H9 (cell line): ENCODE data around the gene RPA1. TPM values are rescaled to one million over a fixed set of nuclear protein-coding genes. Genes with fewer than 3 reads are reported as not detected.

Experiments used
- DNase-seq: peaks from one replicate; pipeline ENCODE4 v3.0.0-alpha.2; 2017
- H2AFZ ChIP-seq: one replicate; pipeline ENCODE4 v1.6.1; 2013; ENCODE audit warnings: mild to moderate bottlenecking, low read length, control low read depth, moderate library complexity
- H2AK5ac ChIP-seq: 2 replicates; pipeline ENCODE4 v1.6.1; 2013; ENCODE audit warnings: low read length, control low read depth, mixed read lengths; ENCODE audit not compliant: insufficient read length
- H2BK120ac ChIP-seq: one replicate; pipeline ENCODE4 v1.6.1; 2013; ENCODE audit warnings: low read depth, mild to moderate bottlenecking, low read length, control low read depth, inconsistent platforms; ENCODE audit not compliant: poor library complexity, severe bottlenecking
- H2BK12ac ChIP-seq: 2 replicates; pipeline ENCODE4 v1.6.1; 2013; ENCODE audit warnings: low read length, control low read depth, mixed read lengths, low read depth; ENCODE audit not compliant: insufficient read length
- H2BK15ac ChIP-seq: 2 replicates; pipeline ENCODE4 v1.6.1; 2013; ENCODE audit warnings: low read depth, low read length, control low read depth
- H2BK20ac ChIP-seq: one replicate; pipeline ENCODE4 v1.6.1; 2013; ENCODE audit warnings: low read depth, mild to moderate bottlenecking, low read length, control low read depth, inconsistent platforms; ENCODE audit not compliant: poor library complexity, severe bottlenecking
- H2BK5ac ChIP-seq: 2 replicates; pipeline ENCODE4 v1.6.1; 2013; ENCODE audit warnings: low read length, control low read depth, mixed read lengths; ENCODE audit not compliant: insufficient read length
- H3K14ac ChIP-seq: 2 replicates; pipeline ENCODE4 v1.6.1; 2013; ENCODE audit warnings: low read length, control low read depth; ENCODE audit not compliant: insufficient read depth
- H3K18ac ChIP-seq: 2 replicates; pipeline ENCODE4 v1.6.1; 2013; ENCODE audit warnings: low read depth, mild to moderate bottlenecking, mixed read lengths, low read length, control low read depth; ENCODE audit not compliant: insufficient read length
- H3K23ac ChIP-seq: 2 replicates; pipeline ENCODE4 v1.6.1; 2013; ENCODE audit warnings: low read length, control low read depth, mixed read lengths, low read depth; ENCODE audit not compliant: insufficient read length
- H3K23me2 ChIP-seq: 2 replicates; pipeline ENCODE4 v1.6.1; 2013; ENCODE audit warnings: low read depth, mild to moderate bottlenecking, mixed read lengths, low read length, control low read depth; ENCODE audit not compliant: insufficient read length, poor library complexity, severe bottlenecking
- H3K27ac ChIP-seq: 2 replicates; pipeline ENCODE4 v1.5.1; 2013; ENCODE audit warnings: low read length, control low read depth, mixed read lengths, low read depth; ENCODE audit not compliant: insufficient read length
- H3K27me3 ChIP-seq: 2 replicates; pipeline ENCODE4 v1.6.1; 2013; ENCODE audit warnings: low read length, control low read depth, inconsistent platforms; ENCODE audit not compliant: insufficient read depth
- H3K4ac ChIP-seq: 2 replicates; pipeline ENCODE4 v1.6.1; 2013; ENCODE audit warnings: low read depth, mild to moderate bottlenecking, control low read depth, inconsistent platforms, low read length, moderate library complexity
- H3K4me1 ChIP-seq: 2 replicates; pipeline ENCODE4 v1.6.1; 2013; ENCODE audit warnings: low read length, control low read depth, inconsistent platforms; ENCODE audit not compliant: insufficient read depth
- H3K4me2 ChIP-seq: 2 replicates; pipeline ENCODE4 v1.6.1; 2013; ENCODE audit warnings: low read length, control low read depth, mixed read lengths; ENCODE audit not compliant: insufficient read length, insufficient read depth
- H3K56ac ChIP-seq: 2 replicates; pipeline ENCODE4 v1.6.1; 2013; ENCODE audit warnings: low read depth, mild to moderate bottlenecking, mixed read lengths, low read length, control low read depth; ENCODE audit not compliant: insufficient read length
- H3K79me1 ChIP-seq: 2 replicates; pipeline ENCODE4 v1.6.1; 2013; ENCODE audit warnings: low read depth, mild to moderate bottlenecking, moderate library complexity, low read length, control low read depth, inconsistent platforms; ENCODE audit not compliant: insufficient read depth, poor library complexity, severe bottlenecking
- H3K79me2 ChIP-seq: 2 replicates; pipeline ENCODE4 v1.6.1; 2013; ENCODE audit warnings: low read length, control low read depth, inconsistent platforms; ENCODE audit not compliant: insufficient read depth
- H3K9ac ChIP-seq: 2 replicates; pipeline ENCODE4 v1.6.1; 2013; ENCODE audit warnings: low read length, control low read depth, mixed read lengths; ENCODE audit not compliant: insufficient read length; ENCODE audit errors: extremely low read depth
- H3K9me3 ChIP-seq: one replicate; pipeline ENCODE4 v1.6.1; 2013; ENCODE audit warnings: low read depth, low read length, inconsistent platforms; ENCODE audit not compliant: control insufficient read depth
- H3T11ph ChIP-seq: one replicate; pipeline ENCODE4 v1.6.1; 2013; ENCODE audit warnings: mild to moderate bottlenecking, low read length, control low read depth, inconsistent platforms
- H4K20me1 ChIP-seq: one replicate; pipeline ENCODE4 v1.6.1; 2013; ENCODE audit not compliant: control insufficient read depth, insufficient read length, insufficient read depth
- H4K5ac ChIP-seq: 2 replicates; pipeline ENCODE4 v1.6.1; 2013; ENCODE audit warnings: low read depth, mild to moderate bottlenecking, mixed read lengths, low read length, control low read depth; ENCODE audit not compliant: insufficient read length
- H4K8ac ChIP-seq: replicated peaks from 2 replicates; pipeline ENCODE4 v1.6.1; 2013; ENCODE audit warnings: low read length, control low read depth, mixed read lengths, low read depth; ENCODE audit not compliant: insufficient read length
- H4K91ac ChIP-seq: 2 replicates; pipeline ENCODE4 v1.6.1; 2013; ENCODE audit warnings: low read depth, mild to moderate bottlenecking, moderate library complexity, mixed read lengths, low read length, control low read depth; ENCODE audit not compliant: insufficient read length
- H3K27ac Mint-ChIP-seq, 3 experiments: 2 replicates in 2 of 3; 3 replicates in 1 of 3; pipeline ENCODE4 v1.8.0; 2020 to 2021; ENCODE audit warnings: mixed read lengths in 3 of 3, mild to moderate bottlenecking in 1 of 3, moderate library complexity in 1 of 3
- H3K27me3 Mint-ChIP-seq: 2 replicates; pipeline ENCODE4 v1.8.0; 2021; ENCODE audit warnings: low read depth, mild to moderate bottlenecking, moderate library complexity, mixed read lengths
- H3K36me3 Mint-ChIP-seq, 3 experiments: 2 replicates in 2 of 3; 3 replicates in 1 of 3; pipeline ENCODE4 v1.8.0; 2020 to 2021; ENCODE audit warnings: low read depth in 3 of 3, mixed read lengths in 3 of 3; ENCODE audit not compliant: insufficient read depth in 1 of 3
- H3K4me1 Mint-ChIP-seq, 2 experiments: 2 replicates each; pipeline ENCODE4 v1.8.0; 2020; ENCODE audit warnings: mixed read lengths in 2 of 2
- H3K4me3 Mint-ChIP-seq, 2 experiments: 2 replicates in 1 of 2; 3 replicates in 1 of 2; pipeline ENCODE4 v1.8.0; 2020 to 2021; ENCODE audit warnings: mild to moderate bottlenecking in 2 of 2, mixed read lengths in 2 of 2, moderate library complexity in 1 of 2
- H3K9me3 Mint-ChIP-seq, 2 experiments: 2 replicates in 1 of 2; 3 replicates in 1 of 2; pipeline ENCODE4 v1.8.0; 2020; ENCODE audit warnings: mild to moderate bottlenecking in 2 of 2, mixed read lengths in 2 of 2, moderate library complexity in 1 of 2
- WGBS: extraction: QIAGEN DNeasy Blood & Tissue Kit; methylation state at CpG from one replicate; pipeline ENCODE4 v1.1.7; 2013; ENCODE audit warnings: missing lambda C conversion rate, low lambda C conversion rate, mixed read lengths; ENCODE audit not compliant: insufficient read length; ENCODE audit errors: extremely low coverage; 5-methylcytosine and 5-hydroxymethylcytosine counted together
- total RNA-seq: library from RNA; stranded (reverse); gene quantifications from 2 replicates; pipeline ENCODE4 v1.2.1, GENCODE V29; 2021
- TF ChIP-seq, protein P1 (sequence below): fragments of 200-600 bp; sonication (generic); conservative IDR thresholded peaks from 3 replicates; pipeline ENCODE4 v1.8.0; 2021; ENCODE audit warnings: antibody characterized with exemption, mild to moderate bottlenecking

Gene RPA1
- total RNA-seq, 1 experiment from 2014 or later, result 215 TPM

DNA sequence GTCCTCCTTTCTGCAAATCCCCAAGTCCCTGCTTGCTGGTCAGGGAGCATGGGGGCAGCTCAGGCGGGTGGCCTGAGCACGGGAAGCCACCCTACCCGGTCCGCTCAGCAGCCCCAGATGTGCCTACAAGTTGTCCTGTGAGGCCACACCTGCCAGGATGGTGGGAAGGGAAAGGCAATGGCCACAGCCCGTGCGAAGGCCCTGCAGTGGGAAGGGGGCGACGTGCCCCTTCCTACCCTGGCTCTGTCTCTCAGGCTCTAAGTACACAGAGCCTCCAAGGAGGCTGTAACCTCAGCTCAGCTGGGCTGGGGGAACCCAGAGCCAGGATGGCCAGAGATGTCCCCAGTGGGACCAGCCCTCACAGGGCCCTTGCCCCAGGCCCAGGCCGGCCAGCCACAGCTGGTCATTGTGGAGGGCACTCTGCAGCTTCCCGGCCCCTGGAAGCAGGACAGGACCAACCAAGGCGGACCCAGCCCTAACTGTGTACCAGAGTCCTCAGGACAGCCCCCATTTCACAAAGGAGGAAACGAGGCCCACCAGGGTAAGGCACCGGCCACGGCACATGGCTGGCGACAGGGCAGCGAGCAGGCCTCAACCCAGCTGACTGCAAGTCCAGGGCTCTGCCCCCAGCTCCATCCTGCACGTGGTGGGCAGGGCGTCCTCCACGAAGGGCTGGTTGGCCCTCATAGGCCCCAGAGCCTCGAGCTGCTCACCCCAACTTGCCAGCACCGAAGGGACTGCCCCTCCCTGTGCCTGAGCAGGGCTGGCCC is 113.0 kb downstream of the RPA1 start:
- no peaks in the 10 kb centered on the region for H3K79me1 ChIP-seq
- no peak overlapping the region for H3K23ac ChIP-seq
- no peaks in the 10 kb centered on the region for H3K4me1 ChIP-seq
- TF ChIP-seq, protein P1, sequence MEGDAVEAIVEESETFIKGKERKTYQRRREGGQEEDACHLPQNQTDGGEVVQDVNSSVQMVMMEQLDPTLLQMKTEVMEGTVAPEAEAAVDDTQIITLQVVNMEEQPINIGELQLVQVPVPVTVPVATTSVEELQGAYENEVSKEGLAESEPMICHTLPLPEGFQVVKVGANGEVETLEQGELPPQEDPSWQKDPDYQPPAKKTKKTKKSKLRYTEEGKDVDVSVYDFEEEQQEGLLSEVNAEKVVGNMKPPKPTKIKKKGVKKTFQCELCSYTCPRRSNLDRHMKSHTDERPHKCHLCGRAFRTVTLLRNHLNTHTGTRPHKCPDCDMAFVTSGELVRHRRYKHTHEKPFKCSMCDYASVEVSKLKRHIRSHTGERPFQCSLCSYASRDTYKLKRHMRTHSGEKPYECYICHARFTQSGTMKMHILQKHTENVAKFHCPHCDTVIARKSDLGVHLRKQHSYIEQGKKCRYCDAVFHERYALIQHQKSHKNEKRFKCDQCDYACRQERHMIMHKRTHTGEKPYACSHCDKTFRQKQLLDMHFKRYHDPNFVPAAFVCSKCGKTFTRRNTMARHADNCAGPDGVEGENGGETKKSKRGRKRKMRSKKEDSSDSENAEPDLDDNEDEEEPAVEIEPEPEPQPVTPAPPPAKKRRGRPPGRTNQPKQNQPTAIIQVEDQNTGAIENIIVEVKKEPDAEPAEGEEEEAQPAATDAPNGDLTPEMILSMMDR, result no peak
- no peak overlapping the region for H3K9ac ChIP-seq
- no peak overlapping the region for H2BK20ac ChIP-seq
- H3K79me2 ChIP-seq, result no peaks in the 10 kb centered on the region
- H3K56ac ChIP-seq, result no peak overlapping the region
- Mint-ChIP-seq H3K27me3 (peaks cover 15% of the 10 kb centered on the region), H3K4me3 (no peak overlapping the region), H3K9me3 (no peaks in the 10 kb centered on the region; a peak in 1 of 5 replicates), H3K36me3 (no peaks in the 10 kb centered on the region), H3K4me1 (peaks cover 0 to 9% of the 10 kb centered on the region in 2 experiments; a peak in 2 of 4 replicates), H3K27ac (no peak overlapping the region)
- no peak overlapping the region for H4K8ac ChIP-seq
- no peak overlapping the region for H4K5ac ChIP-seq
- no peak overlapping the region for H3K4me2 ChIP-seq
- H2BK120ac ChIP-seq, result no peak overlapping the region
- no peaks in the 10 kb centered on the region for H4K20me1 ChIP-seq
- H2AFZ ChIP-seq, result no peak overlapping the region
- no CpG with 5 or more reads among the region's 21 CpGs for WGBS
- H3K18ac ChIP-seq, result no peak overlapping the region
- no peak overlapping the region for H2BK12ac ChIP-seq
- H3K4ac ChIP-seq, result no peak overlapping the region
- H2BK15ac ChIP-seq, result no peak overlapping the region
- no peak overlapping the region for H2BK5ac ChIP-seq
- no peak overlapping the region; the same call in 1 of the 2 replicates for H3K14ac ChIP-seq
- H3K27ac ChIP-seq, result no peak overlapping the region
- H3K27me3 ChIP-seq, result no peaks in the 10 kb centered on the region
- no peak overlapping the region for H2AK5ac ChIP-seq
- peak; percentile 30 for DNase-seq
- no peak overlapping the region for H3T11ph ChIP-seq
- no peak overlapping the region for H4K91ac ChIP-seq
- peaks cover 3% of the 10 kb centered on the region for H3K23me2 ChIP-seq
- no peaks in the 10 kb centered on the region for H3K9me3 ChIP-seq
